Right lobe of liver (tissue), 6 donors: ENCODE results near the gene NLN. TPM values are rescaled to one million over a fixed set of nuclear protein-coding genes. Genes with fewer than 3 reads are reported as not detected.
"Not testable (repeated sequence)": the region's sequence is repeated elsewhere in the genome, so short reads cannot be mapped to it uniquely, and the experiment has no call there.

Experiments used
- ATAC-seq, 4 donors: fragments of 200-7000 bp; cut with Tn5 transposase; one replicate each; pipeline ENCODE4 v1.9.1; 2020; ENCODE audit warnings: mild to moderate bottlenecking in 4 of 4, moderate library complexity in 4 of 4
- DNase-seq, 3 donors: peaks; one replicate each; pipeline ENCODE4 v3.0.0-alpha.2; 2020
- H3K27ac ChIP-seq, 3 donors: fragments of 200-600 bp; one replicate each; pipeline ENCODE4 v1.8.0; 2022
- H3K27me3 ChIP-seq, 2 donors: fragments of 200-600 bp; one replicate each; pipeline ENCODE4 v1.8.0; 2022
- H3K36me3 ChIP-seq, 4 donors: fragments of 200-600 bp; sonication (generic) in 1 of 4; one replicate each; pipeline versions ENCODE4 v1.5.1 to v1.8.0; 2017 to 2022; ENCODE audit warnings: control low read depth in 1 of 4
- H3K4me1 ChIP-seq, 4 donors: fragments of 200-600 bp; sonication (generic) in 1 of 4; one replicate each; pipeline versions ENCODE4 v1.5.1 to v1.8.0; 2017 to 2022; ENCODE audit warnings: control low read depth in 1 of 4
- H3K4me3 ChIP-seq, 3 donors: fragments of 200-600 bp; one replicate each; pipeline ENCODE4 v1.8.0; 2022
- H3K9me3 ChIP-seq, 4 donors: fragments of 200-600 bp; sonication (generic) in 1 of 4; one replicate each; pipeline versions ENCODE4 v1.5.1 to v1.8.0; 2017 to 2022; ENCODE audit warnings: control low read depth in 1 of 4
- CTCF ChIP-seq, 4 donors: fragments of 200-600 bp in 3 of 4; fragments of 450-650 bp in 1 of 4; IDR thresholded peaks; one replicate each; pipeline versions ENCODE4 v1.5.1 to v1.8.0; 2016 to 2022; ENCODE audit warnings: antibody characterized with exemption in 4 of 4, mild to moderate bottlenecking in 2 of 4
- POLR2A ChIP-seq: fragments of 450-650 bp; IDR thresholded peaks from one replicate; pipeline ENCODE4 v1.6.1; 2017; ENCODE audit warnings: antibody characterized with exemption, mild to moderate bottlenecking
- WGBS: methylation state at CpG from one replicate; pipeline ENCODE4 v1.1.6; 2018; ENCODE audit warnings: low coverage, low lambda C conversion rate; ENCODE audit not compliant: insufficient coverage; ENCODE audit errors: missing lambda C conversion rate; 5-methylcytosine and 5-hydroxymethylcytosine counted together
- intact Hi-C, 2 donors: fragments of 100-400 bp; cut with DNase I; formaldehyde crosslinking; loops; one replicate each; pipeline versions ENCODE4 v1.11.2 to v1.14.1; 2022
- total RNA-seq, 6 experiments: library from RNA; depleted of rRNA in 2 of 6; stranded (reverse); fragments of >200 nt in 2 of 6; fragmentation: NEBNext Ultra II Directional in 3 of 6; extraction: Animal tissue kit (Norgen Biotek cat#: 25700) in 3 of 6; gene quantifications; one replicate each; pipeline versions ENCODE4 v1.1.0 to v1.2.4, GENCODE V29; 2016 to 2023
- donor health status: DM: no; HTN: yes; CAD: no.
- donor health status: DM: no; HTN: no; CAD: no.
- donor health status: DM: no; HTN: no; CAD: no.
- donor health status: DM: no; HTN: yes; CAD: no.
- donor health status: DM: no; HTN: yes; CAD: no.

The NLN gene
- total RNA-seq, 6 experiments from 2014 or later = 28.3 to 68.2 (median 36.7) TPM

- H3K9me3 ChIP-seq = no peaks in the 10 kb centered on the region
- WGBS = 0% methylated on average over 1 of the region's 1 CpG
- ATAC-seq = no peak
- H3K27ac ChIP-seq = no peak overlapping the region
- TF ChIP-seq POLR2A (no peak), CTCF (IDR thresholded peaks at IDR 0.05) (no peak)
- H3K4me1 ChIP-seq = no peaks in the 10 kb centered on the region
- intact Hi-C loops = no loop called here
- H3K4me3 ChIP-seq = no peak overlapping the region
- DNase-seq = no peak
- no peaks in the 10 kb centered on the region for H3K27me3 ChIP-seq
- H3K36me3 ChIP-seq = no peaks in the 10 kb centered on the region
Measured at GRCh38 chr5:65846101-65846500, 124.1 kb downstream of the NLN start.

GRCh38 chr5:65847019-65847418, 125.0 kb downstream of the NLN start:
- H3K27me3 ChIP-seq, ATAC-seq, H3K9me3 ChIP-seq, H3K27ac ChIP-seq, H3K4me3 ChIP-seq, DNase-seq, H3K36me3 ChIP-seq, intact Hi-C loops, H3K4me1 ChIP-seq: not testable (repeated sequence)
- 88% methylated on average over 4 of the region's 5 CpGs for WGBS

- H3K27me3 ChIP-seq, ATAC-seq, H3K36me3 ChIP-seq, intact Hi-C loops, H3K27ac ChIP-seq, H3K9me3 ChIP-seq, H3K4me3 ChIP-seq, H3K4me1 ChIP-seq, DNase-seq: not testable (repeated sequence)
- WGBS = 33% methylated on average over 1 of the region's 1 CpG
Measured at GRCh38 chr5:65849918-65850317, 127.9 kb downstream of the NLN start.

- TF ChIP-seq CTCF (IDR thresholded peaks at IDR 0.05) = no peak
- no peak for TF ChIP-seq POLR2A
- no peak overlapping the region for H3K4me3 ChIP-seq
- H3K27me3 ChIP-seq = no peaks in the 10 kb centered on the region
- no peaks in the 10 kb centered on the region for H3K4me1 ChIP-seq
- no peaks in the 10 kb centered on the region for H3K36me3 ChIP-seq
- no peak overlapping the region for H3K27ac ChIP-seq
- WGBS = 90% methylated on average over 2 of the region's 2 CpGs
- H3K9me3 ChIP-seq = no peaks in the 10 kb centered on the region
- intact Hi-C loops = no loop called here
- DNase-seq = no peak
- no peak for ATAC-seq
Measured at GRCh38 chr5:65854925-65855324, 132.9 kb downstream of the NLN start.

- Histone ChIP-seq H3K27me3 (no peaks in the 10 kb centered on the region), H3K9me3 (no peaks in the 10 kb centered on the region), H3K27ac (no peak overlapping the region), H3K4me3 (no peak overlapping the region), H3K4me1 (no peaks in the 10 kb centered on the region), H3K36me3 (no peaks in the 10 kb centered on the region)
- ATAC-seq = no peak
- intact Hi-C loops = no loop called here
- TF ChIP-seq POLR2A = no peak
- no peak for TF ChIP-seq CTCF (IDR thresholded peaks at IDR 0.05)
- no peak for DNase-seq
Measured at GRCh38 chr5:65855766-65856315, 133.8 kb downstream of the NLN start.

- Histone ChIP-seq H3K27me3 (no peaks in the 10 kb centered on the region), H3K4me1 (no peaks in the 10 kb centered on the region), H3K36me3 (no peaks in the 10 kb centered on the region), H3K27ac (no peak overlapping the region), H3K4me3 (no peak overlapping the region), H3K9me3 (no peaks in the 10 kb centered on the region)
- 79% methylated on average over 5 of the region's 5 CpGs for WGBS
- intact Hi-C loops = no loop called here
- DNase-seq (no peak), ATAC-seq (no peak)
- TF ChIP-seq CTCF (IDR thresholded peaks at IDR 0.05) (no peak), POLR2A (no peak)
Measured at GRCh38 chr5:65856520-65856919, 134.5 kb downstream of the NLN start.
